Left kidney (tissue), 2 donors: ENCODE results near the gene KIF5A. TPM values are rescaled to one million over a fixed set of nuclear protein-coding genes. Genes with fewer than 3 reads are reported as not detected.
"Not testable (repeated sequence)": the region's sequence is repeated elsewhere in the genome, so short reads cannot be mapped to it uniquely, and the experiment has no call there.

Experiments
- DNase-seq: peaks from one replicate; pipeline ENCODE4 v3.0.0-alpha.2; 2013
- polyA plus RNA-seq: library from polyadenylated mRNA; unstranded; fragments of 120-200 nt; gene quantifications from one replicate; pipeline ENCODE4 v1.2.1, GENCODE V29; 2013; ENCODE audit not compliant: insufficient read length

Gene KIF5A
- polyA plus RNA-seq, 1 donor = 0.42 TPM

DNA sequence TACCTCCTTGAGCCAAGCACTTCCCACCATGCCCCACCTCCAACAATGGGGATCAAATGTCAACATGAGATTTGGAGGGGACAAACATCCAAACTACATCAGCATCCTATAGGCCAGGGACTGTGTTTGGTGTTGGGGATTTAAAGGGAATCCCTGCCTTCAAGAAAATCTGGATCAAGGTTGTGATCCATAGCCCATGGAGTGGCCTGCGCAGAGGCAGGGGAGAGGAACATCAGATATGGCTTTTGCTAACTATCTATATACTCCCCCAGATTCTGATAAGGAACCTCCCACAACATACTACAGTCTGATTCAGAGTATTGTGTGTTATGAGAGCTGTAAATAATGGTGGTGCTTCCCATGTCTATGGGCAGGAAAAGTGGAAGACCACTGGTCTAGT lies 5.1 kb downstream of the KIF5A start:
- no peak for DNase-seq

DNA sequence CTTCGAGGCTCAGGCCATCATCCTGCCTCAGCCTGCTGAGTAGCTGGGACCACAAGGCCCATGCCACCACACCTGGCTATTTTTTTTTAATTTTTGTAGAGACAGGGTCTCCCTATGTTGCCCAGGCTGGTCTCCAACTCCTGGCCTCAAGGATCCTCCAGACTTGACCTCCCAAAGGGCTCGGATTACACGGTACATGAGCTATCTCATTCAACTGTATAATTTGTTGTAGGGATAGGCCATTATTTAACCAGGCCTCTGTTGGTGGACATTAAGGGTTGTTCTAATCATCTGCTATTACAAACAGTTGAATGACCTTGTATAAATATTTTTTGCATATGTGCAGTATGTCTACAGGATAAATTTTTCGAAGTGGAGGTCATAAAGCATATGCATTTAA lies 9.0 kb downstream of the KIF5A start:
- DNase-seq = no peak

DNA sequence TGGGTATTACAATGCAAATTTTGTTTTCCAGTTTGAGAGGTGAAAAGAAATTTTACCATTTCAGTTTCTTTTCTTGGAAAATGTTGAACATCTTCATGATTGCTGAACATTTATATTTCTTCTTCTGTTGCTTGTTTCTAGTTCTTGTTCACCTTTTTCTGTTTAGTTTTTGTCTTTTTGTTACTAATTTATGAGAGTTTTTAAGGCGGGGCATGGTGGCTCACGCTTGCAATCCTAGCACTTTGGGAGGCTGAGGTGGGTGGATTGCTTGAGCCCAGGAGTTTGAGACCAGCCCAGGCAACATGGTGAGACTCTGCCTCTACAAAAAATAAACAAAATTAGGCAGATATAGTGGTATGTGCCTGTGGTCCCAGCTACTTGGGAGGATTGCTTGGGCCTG lies 10.7 kb downstream of the KIF5A start:
- DNase-seq = no peak

DNA sequence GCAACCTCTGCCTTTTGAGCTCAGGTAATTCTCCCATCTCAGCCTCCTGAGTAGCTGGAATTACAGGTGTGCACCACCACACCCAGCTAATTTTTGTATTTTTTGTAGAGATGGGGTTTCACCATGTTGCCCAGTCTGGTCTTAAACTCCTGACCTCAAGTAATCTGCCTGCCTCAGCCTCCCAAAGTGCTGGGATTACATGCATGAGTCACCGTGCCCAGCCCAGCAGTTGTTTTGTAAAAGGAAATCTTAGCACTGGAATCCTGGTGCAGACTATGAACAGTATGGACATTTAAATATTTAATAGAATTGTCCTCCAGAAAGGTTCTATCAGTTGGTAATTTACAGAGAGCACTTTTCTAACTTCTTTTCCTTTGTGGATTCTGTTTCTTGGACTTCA lies 11.3 kb downstream of the KIF5A start:
- DNase-seq = not testable (repeated sequence)

DNA sequence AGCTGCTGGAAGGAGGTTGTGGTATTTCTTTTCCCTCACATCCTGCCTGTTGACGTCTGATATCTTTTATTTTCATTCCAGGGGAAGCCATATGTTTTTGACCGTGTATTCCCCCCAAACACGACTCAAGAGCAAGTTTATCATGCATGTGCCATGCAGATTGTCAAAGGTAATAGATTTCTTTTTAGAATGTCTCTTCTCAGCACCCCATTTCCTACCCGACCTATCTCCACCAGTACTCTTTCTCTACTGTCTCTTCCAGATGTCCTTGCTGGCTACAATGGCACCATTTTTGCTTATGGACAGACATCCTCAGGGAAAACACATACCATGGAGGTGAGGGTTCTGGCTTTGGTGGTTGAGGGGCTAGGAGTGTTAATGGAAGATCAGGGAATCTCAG lies 13.5 kb downstream of the KIF5A start:
- DNase-seq = no peak

DNA sequence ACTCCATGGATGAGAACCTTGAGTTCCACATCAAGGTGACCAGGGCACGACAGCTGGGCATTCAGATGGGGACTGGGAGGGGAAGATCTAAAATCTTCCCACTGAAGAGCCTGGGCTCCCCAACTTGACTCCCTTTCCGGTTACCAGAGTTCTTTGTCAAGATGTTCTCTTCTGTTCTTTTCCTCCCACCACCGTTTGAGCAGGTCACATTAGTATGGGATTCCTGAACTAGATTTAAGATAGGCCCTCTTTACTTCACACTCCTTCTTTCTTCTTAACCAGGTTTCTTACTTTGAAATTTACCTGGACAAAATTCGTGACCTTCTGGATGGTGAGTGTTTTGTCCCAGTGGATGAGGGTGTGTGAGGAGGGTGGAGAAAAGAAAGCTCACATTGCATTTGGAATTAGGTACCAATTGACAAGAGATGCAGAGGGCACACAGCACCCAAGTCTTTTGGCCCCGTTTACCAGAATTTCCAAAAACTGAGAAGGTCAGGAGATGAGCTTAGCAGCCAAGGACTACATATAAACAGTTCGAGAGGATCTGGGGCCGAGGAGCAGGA lies 14.4 kb downstream of the KIF5A start:
- no peak for DNase-seq

DNA sequence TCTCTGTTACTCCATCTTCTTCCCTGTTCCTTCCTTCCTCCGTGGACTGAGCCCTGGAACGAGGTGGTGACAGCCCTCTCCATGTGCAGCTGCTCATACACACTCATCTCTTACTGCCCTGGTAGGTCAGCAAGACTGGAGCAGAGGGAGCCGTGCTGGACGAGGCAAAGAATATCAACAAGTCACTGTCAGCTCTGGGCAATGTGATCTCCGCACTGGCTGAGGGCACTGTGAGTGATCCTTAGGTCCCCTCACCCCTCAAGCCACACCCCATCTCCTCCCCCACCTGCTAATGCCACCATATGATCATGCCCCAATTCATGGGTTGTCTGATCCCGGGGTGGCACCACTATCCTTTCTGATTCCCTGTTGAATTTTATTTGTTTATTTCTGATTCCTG lies 19.0 kb downstream of the KIF5A start:
- DNase-seq = no peak

DNA sequence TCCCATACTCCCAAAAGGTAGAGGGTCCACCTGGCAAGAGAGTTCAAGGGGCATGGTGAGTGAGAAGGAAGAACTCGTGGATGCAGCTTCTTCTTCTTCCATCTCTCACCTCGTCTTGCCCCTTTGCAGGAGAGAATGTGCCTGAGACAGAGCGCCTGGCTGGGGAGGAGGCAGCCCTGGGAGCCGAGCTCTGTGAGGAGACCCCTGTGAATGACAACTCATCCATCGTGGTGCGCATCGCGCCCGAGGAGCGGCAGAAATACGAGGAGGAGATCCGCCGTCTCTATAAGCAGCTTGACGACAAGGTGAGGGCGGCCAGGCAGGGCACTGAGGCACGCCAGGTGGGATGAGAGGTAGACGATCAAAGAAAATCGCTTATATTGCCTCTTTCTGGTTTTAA lies 20.0 kb downstream of the KIF5A start:
- DNase-seq = no peak

DNA sequence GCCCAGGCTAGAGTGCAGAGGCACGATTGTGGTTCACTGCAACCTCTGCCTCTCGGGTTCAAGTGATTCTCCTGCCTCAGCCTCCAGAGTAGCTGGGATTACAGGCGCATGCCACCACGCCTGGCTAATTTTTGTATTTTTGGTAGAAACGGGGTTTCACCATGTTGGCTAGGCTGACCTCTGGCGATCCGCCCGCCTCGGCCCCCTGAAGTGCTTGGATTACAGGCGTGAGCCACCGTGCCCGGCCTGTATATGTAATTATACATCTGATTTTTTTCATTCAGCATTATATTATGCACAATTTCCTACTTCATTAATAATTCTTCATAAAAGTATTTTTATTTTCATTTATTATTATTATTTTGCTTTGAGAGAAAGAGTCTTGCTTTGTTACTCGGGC lies 20.6 kb downstream of the KIF5A start:
- not testable (repeated sequence) for DNase-seq

DNA sequence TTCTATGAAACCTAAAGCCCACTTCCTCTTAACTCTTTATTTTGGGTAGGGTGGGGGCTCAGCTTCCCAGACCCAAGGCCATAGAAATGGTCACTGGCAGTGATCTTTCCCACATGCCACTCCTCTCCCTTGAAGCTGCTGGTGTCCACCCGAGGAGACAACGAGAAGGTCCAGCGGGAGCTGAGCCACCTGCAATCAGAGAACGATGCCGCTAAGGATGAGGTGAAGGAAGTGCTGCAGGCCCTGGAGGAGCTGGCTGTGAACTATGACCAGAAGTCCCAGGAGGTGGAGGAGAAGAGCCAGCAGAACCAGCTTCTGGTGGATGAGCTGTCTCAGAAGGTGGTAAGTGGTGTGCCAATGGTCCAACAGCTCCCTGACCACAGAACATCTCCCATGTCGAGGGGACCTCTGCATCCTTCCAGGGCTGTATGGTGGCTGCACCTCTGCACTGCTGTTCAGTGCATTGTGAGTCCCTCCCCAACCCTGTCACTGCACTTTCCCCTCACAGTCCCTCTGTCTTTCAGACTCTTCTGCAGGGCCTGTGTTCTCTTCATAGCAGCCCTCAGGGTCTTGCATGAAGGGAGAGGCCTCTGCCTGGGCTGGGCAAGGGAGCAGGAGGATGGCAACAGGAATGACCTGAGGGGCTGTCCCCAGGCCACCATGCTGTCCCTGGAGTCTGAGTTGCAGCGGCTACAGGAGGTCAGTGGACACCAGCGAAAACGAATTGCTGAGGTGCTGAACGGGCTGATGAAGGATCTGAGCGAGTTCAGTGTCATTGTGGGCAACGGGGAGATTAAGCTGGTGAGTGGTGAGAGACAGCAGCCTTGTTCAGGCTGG lies 22.3 kb downstream of the KIF5A start:
- no peak for DNase-seq

DNA sequence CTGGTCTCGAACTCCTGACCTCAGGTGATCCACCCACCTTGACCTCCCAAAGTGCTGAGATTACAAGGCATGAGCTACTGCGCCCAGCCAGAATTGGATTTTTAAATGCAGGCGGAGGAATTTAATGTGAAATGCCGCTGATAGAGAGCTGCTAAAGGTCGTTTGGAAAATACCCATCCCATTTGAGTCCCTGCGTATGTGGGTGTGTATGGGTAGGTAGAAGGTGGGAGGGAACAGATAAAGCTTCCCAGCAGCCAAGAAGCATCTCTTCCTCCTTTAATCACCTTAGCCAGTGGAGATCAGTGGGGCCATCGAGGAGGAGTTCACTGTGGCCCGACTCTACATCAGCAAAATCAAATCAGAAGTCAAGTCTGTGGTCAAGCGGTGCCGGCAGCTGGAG lies 25.0 kb downstream of the KIF5A start:
- DNase-seq = no peak

DNA sequence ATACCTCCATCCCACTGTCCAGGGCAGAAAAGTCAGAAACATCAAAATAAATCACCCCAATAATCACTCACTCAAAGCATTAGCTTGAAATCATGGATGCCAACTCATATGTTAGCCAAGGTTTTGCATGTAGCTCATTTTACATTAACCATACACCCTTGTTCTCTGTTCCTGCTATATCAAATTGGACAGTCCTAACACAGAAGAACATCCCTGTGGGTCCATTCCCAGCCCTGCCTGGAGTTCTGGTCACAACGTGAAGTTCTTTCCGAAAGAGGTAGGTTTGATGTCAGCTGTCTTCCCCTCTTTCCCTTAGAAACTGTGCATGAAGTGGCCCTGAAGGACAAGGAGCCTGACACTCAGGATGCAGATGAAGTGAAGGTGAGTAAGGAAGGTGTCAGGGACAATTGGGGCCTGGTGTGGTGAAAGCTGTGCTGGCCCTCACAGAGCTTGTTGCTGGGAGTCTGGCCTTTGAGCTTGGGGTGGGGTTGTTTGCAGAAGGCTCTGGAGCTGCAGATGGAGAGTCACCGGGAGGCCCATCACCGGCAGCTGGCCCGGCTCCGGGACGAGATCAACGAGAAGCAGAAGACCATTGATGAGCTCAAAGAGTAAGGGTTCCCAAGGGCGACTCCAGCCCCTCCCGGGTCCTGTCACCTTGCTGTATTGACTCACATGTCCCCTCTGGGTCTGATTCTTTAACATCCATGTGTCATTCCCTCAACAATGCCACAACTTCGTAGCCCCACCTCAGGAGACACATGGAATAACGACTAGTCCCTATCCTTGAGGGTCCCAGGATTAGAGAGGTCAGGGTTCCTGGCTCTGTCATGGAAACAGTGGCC lies 26.1 kb downstream of the KIF5A start:
- no peak for DNase-seq

DNA sequence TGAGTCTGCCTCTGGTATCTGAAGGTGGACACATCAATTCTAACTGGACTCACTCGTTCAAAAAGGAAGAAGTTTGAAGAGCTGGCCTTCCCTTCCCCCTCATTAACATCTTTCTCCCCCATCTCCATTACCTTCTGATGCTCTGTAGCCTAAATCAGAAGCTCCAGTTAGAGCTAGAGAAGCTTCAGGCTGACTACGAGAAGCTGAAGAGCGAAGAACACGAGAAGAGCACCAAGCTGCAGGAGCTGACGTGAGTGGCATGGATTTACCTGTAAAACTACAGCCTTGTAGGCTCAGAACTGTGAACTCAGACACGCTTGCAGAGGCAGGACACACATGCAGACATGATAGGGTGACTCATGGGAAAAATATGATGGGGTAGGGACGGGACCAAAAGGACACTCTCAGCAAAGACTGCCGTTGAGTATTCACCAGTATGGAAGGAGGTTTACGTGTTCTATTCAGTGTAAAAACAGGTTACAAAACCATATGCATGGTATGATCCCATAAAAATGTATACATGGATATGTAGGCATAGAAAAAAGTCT lies 26.8 kb downstream of the KIF5A start:
- no peak for DNase-seq

DNA sequence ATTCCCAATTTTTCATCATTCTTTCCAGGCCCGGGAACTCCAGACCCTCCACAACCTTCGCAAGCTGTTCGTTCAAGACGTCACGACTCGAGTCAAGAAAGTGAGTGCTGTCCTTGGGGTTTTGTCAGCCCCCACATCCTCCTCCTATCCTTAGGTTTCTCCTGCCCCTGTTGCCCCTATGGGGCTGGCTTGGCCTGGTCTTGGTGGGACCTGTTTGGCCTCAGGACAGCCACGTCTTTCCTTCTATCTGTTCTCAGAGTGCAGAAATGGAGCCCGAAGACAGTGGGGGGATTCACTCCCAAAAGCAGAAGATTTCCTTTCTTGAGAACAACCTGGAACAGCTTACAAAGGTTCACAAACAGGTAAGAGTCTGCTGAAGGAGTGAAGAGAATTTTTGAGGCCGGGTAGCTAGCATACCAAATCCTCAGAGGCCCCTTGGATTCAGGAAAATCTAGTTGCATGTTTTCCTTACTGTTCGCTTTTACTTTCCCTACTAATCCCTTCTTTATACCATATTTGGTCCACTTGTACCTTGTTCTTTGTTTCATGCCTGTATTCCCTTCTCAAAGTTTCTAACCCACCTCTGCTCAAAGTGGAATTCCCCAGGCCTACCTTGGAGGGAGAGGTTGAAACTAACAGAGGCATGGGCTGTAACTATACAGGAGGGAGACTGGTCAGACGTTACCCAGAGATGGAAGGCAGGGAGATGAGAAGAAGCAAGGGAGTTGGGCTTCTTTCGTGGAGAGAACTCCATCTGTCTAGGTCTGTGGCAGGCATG lies 28.3 kb downstream of the KIF5A start:
- no peak for DNase-seq

DNA sequence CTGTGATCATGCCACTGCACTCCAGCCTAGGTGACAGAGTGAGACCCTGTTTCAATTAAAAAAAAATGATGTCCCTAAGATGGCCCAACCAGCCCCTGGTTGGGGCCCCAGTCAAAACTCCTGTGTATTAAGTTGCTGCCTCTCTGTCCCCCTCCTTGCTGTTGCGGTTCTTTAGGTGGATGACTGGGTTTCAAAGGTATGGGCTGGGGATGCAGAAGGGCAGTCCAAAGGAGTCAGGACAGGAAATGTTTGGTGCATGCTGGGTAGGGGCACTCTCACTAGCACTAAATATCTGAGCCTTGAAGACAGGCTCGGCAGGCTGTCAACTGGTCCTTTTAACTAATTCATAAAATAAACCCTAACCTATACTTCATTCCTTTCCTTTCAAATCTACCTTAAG lies 29.2 kb downstream of the KIF5A start:
- no peak for DNase-seq

DNA sequence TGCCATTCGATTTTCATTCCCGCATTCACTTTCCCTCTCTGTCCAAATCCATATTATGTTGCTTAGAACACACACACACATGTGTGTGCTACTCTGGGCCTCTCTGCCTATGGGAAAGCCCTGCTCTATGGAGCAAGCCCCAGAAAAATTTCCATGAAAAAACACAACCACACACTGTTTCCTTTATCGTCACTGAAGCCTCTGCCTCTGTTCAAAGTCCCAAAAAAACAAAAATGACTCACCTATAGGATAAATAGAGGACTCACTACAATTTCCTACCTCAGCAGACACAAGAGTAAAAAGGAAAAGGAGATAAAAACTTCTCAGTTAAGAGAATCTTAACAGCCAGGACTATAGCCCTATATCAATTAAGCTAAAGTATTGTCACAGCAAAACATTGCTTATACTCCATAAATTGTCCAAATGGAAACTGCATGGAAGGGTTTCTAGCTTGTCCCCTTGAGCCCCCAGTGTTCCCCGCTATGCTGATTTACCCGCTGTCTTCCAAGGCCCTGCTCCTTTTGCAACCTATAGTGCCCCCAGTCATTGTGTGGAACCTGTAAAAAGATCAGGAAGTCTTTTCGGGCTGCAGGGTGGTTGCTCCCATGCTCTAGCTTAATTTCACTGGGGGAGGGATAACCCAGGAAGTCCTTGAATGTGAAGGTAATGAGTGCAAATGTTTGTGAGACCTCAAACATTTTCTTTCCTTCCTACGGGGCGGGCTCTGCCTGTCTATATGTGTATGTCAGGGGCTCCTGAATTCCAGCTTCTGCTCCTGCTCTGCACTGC lies 30.0 kb downstream of the KIF5A start:
- DNase-seq = no peak

DNA sequence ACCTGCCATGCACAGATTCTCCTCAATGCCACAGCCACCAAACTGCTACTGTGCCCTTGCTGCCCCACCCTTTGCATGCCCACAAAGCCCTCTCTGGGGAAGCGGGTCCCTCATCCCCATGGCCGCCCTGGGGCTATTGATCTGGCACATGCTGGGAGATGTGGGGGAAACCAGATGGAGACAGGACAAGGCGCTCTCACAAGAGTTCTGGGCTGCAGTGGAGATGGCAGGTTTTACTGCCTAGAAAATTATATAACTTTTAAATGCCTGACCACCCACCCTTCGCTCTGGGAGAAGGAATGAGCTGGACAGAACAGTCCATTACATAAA lies 30.6 kb downstream of the KIF5A start:
- no peak for DNase-seq

DNA sequence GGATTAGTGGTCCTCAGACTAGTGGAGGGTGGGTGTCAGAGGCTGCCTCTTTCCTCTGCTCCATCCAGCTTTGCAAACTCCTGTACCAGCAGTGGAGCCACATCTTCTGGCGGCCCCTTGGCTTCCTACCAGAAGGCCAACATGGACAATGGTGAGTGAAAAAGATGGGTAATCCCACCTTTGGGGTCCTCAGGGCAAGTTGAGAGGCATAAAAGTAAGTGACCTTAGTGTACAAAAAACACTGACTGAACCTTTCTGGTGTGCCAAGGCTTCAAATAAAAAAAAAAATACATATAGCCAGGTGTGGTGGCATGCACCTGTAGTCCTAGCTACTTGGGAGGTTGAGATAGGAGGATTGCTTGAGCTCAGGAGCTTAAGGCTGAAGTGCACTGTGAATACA lies 32.0 kb downstream of the KIF5A start:
- DNase-seq = no peak

DNA sequence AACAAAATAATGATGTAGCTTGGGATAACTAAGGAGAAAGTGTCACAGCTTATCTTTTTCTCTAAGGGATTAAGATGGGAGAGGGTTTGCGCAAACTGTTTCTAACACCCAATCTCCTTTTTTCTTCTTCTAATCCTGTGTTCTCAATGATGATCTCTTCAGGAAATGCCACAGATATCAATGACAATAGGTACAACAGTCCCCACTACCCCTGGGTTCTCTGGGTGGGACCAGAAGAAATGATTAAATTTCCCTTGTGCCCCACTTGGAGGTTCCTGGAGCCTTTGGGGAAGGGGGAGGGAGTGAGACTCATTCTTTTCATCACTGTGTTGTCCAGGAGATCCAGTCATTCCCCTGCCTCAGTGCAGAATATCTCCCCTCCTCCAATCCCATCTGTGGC lies 32.6 kb downstream of the KIF5A start:
- no peak for DNase-seq

DNA sequence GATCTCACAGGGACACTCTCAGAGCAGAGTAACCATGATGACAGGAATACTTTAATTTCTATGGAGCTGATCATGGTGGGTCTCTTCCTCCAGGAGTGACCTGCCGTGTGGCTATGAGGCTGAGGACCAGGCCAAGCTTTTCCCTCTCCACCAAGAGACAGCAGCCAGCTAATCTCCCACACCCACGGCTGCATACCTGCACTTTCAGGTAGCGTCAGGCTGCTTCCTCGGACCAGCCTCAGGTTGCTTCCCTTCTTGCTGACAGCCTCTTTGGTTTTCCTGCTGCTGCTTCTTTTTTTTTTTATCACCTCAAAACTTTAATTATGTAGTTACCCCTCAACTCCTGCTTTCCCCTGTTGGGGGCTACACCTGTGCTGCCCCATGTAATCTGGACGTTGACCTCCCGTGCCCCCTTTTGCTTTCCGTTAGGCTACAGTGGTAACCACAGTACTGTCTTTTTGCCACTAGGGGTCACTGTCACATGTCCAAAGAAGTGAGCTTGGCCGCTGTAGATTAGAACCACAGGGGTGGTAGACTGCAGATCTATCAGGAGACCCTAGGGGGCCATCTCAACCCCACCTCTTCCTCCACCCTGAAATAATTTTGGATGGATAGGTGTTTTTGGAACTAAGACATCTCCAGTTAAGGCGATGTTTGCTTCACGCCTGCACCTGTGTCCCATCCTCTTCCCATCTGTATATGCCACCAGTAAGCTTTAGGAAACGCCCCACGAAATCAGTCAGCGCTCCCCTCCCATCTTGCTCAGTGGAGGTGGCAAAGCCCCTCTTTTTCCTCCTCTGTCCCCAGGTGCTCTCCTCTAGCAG lies 33.4 kb downstream of the KIF5A start:
- DNase-seq = peak; percentile 75
